ENCODE results near the gene LRRC8E.
A peak's percentile ranks its signal among the peaks of the same experiment; 100 is the strongest.

LRRC8E gene

GRCh38 chr19:7868671-7869452 lies 19.4 kb upstream of the LRRC8E start:
- DNase-seq: peak; percentile 83

GRCh38 chr19:7869453-7869909 lies 18.8 kb upstream of the LRRC8E start:
- peak; percentile 83 for DNase-seq

GRCh38 chr19:7869910-7870511 lies 18.3 kb upstream of the LRRC8E start:
- peak; percentile 81 for DNase-seq

- peak; percentile 75 for DNase-seq
These were observed 17.5 kb upstream of the LRRC8E start for GRCh38 chr19:7870571-7871436.

- DNase-seq: peak; percentile 88
These were observed 16.6 kb upstream of the LRRC8E start for GRCh38 chr19:7871437-7872305.

- no peak for DNase-seq
These were observed 15.8 kb upstream of the LRRC8E start for GRCh38 chr19:7872306-7873204.

DNA sequence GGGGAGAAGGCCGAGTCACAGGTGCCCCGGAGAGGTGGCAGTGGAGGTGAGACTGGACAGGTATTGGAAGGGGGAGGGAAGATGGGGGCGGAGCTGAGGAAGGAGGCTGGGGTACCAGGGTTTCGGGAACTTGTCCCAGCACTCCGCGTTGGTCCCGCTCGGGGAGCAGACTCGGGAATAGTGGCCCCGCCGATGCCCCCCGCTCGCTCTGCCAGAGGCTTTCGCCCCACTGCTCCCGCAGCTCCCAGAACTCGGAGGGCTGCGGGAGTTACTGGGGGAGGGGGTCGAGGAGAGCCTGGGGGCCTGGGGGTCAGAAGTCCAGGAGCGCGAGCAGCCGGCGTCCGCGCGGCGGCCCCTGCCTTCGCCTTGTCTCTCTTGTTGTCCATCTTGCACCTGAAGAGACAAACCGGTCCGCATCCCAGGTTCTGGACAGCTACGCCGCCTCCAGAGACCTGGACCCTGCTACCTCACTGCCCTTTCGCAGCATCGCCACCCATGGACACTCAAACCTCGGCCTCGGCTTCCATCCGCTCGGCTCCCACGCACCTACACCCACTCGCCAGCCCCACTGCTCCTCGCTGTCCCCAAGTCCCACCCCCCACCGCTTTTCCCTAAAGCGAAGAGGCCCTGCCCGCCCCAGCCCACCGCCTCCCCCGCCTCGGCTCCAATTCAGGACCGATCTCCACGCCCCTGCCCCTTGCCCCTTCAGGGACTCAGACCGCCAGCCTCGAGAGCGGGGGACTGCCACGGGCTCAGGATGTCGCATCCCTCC lies 14.8 kb upstream of the LRRC8E start:
- DNase-seq: no peak

DNA sequence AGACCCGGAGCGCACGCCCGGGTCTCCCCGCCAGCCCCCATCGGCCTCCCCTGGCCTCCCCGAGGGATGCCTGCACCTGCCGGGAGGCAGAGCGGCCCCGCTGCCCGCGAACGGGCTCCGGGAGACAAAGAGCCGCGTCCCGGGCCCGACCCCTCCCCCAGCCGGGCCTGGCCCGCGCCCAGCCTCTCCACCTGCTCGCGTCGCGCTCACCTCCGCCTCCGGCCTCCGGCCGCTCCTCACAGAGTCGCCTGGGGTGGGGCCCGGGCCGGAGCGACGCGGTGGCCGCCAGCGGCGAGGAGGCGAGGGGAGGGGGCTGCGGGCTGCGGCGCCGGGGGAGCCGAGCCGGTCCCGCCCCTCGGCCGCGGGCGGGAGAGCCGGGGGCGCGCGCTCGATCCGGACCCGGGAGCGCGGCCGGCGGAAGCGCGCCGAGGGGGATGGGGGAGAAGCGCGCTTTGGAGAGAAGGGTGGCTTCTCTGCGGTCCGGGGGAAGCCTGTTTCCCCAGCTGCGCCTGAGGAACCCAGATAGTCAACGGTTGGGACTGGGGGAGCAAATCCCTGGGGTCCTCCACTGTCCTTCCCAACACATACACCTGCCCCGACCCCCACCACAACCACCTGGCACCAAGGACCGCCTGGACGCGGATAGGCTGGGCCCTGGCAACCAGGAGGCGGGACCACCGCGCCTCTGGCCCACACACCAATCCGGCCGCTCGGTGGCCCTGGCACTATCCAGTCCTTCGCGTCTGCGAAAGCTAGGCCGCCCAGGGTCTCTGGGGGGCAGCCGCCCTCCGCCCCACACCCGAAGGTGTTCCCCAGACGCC lies 14.0 kb upstream of the LRRC8E start, which contains the start of gene PRR36:
PRR36 (minus strand) TSS at position 315 of the 821 bp plus-strand sequence. CDS start 701 bp downstream, outside the sequence.
- no peak for DNase-seq

DNA sequence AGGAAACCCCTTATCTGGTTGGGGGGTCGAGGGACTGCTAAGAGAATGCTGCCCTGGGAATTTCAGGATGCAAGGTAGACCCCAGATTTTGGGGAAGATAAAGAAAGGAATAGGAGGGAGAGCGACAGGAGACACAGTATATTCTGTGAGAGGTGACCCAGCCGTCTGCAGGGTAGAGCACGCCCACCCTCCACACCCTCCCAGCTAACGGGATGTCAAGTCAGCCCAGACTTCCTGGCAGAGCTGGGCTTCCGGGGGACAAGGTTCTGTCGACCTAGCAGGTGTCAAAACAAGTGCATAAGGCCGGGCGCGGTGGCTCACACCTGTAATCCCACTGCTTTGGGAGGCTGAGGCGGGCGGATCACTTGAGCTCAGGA lies 13.4 kb upstream of the LRRC8E start:
- no peak for DNase-seq

- DNase-seq: no peak
These were observed 11.0 kb upstream of the LRRC8E start for GRCh38 chr19:7877249-7877836.

DNA sequence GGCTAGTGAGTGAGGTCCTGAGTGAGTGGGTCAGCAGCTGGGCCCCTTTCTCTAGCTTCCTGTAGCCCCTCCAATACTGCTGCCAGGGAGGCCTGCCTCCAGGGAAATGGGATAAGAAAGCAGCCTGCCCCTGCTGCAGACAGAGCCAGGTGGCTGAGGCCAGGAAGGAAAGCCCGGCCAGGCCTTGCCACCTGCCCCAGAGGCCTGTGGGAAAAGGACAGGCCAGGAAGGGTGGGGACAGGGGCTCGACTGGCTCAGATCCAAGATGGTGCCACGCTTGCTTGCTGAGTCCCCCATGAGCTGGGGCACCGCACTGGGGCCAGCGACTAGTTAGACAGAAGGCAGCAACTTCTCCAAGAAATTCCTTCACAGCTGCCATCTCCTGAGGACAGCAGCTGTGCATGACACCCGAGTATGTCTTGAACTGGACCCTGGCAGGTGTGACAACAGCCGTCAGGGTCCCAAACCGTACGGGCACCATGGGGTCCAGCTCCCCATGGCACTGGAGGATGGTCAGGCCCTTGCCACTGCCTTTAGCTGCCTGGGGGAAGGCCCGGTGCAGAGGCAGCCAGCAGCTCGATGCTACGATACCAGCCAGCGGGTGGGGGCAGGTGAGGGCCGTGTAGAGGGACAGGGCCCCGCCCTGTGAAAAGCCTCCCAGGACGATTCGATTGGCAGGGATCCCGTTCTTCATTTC lies 9.1 kb upstream of the LRRC8E start:
- no peak for DNase-seq

- no peak for DNase-seq
These were observed 8.5 kb upstream of the LRRC8E start for GRCh38 chr19:7879836-7880235.

GRCh38 chr19:7881910-7882309 lies 6.4 kb upstream of the LRRC8E start:
- no peak for DNase-seq

DNA sequence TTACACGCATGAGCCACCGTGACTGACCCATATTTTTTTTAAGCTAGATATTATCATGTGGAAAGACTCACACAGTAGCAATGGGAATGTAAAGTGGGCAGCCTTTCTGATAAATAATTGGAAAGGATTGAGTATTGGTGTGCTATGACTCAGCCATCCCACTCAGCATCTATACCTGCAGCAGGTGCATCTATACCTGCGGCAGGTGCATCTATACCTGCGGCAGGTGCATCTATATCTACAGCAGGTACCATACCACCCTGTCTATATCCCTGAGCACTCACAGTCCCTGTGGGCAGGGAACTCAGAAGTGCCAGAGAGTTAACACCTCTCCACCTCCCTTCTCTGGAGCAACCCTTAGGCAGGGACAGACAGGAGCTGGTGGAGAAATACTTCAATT lies 5.2 kb upstream of the LRRC8E start:
- no peak for DNase-seq

DNA sequence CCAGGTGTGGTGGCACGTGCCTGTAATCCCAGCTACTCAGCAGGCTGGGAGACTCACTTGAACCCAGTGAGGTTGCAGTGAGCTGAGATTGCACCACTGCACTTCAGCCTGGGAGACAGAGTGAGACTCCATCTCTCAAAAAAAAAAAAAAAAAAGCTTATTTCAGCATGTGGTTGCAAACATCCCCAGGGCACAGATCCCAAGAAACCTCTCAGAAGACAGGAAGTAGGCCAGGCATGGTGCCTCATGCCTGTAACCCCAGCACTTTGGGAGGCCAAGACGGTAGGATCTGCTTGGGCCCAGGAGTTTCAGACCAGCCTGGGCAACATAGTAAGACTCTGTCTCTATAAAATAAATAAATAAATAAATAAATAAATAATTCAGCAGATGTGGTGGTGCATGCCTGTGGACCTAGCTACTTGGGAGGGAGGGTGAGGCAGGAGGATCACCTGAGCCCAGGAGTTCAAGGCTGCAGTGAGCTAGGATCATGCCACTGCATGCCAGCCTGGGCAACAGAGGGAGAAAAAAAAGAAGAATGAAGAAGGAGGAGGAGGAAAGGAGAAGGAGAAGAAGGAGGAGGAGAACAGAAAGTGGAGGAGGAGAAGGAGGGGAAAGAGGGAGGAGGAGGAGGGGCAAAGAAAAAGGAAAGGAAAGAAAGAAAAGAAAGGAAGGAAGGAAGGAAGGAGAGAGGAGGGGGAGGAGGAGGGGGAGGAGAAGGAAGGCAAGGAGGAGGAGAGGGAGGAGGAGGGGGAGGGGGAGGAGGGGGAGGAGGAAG lies 4.3 kb upstream of the LRRC8E start:
- no peak for DNase-seq

GRCh38 chr19:7885818-7886217 lies 2.5 kb upstream of the LRRC8E start:
- DNase-seq: no peak

DNA sequence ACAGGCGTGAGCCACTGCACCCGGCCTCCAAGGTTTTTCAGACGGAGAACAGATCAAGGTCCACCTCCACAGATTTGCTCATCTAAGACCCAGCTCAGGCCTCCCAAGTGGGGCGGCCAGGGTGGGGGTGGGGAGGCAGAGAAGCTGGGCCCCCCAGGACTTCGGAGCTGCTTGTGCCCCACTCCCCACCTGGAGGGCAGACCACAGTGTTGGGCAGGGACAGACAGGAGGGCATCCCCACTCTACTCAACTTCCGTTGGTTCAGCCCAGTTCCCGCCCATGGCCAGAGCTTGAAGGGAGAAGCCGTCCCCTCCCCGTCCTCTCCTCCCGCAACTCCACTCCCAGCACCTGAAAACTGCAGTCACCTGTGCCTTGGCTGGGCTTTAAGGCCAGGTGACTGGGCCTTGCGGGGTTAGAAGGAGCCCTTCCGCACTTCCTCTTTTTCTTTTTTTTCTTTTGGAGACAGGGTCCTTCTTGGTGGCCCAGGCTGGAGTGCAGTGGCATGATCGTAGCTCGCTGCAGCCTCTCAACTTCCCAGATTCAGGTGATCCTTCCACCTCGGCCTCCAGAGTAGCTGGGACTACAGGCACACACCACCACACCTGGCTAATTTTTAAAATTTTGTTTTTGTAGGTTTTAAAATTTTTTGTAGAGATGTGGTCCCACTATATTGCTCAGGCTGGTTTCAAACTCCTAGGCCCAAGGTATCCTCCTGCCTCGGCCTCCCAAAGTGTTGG lies 734 bp upstream of the LRRC8E start:
- DNase-seq: no peak
